ENCODE data around the gene CCDC74A.
"Not testable (repeated sequence)": the region's sequence is repeated elsewhere in the genome, so short reads cannot be mapped to it uniquely, and the experiment has no call there.

Gene CCDC74A

DNA sequence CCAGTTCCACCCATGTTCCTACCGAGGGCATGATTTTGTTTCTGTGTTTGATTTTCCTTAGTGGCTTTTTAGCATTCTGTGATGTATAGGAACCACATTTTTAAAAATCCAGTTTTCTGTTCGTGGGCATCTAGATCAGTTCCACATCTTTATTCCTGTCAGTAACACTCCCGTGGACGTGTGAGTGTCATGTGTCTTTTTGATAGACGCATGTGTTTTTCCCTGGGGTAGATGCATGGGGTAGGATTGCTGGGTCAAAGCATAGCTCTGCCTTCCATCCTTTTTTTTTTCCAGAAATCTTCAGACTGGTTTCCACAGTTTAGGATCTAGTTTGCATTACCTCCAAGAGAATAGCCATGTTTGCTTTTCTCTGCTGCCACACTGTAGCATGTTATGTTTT lies 38.7 kb downstream of the CCDC74A start:
- no peak for DNase-seq (ENCODE audit: low read depth)

DNA sequence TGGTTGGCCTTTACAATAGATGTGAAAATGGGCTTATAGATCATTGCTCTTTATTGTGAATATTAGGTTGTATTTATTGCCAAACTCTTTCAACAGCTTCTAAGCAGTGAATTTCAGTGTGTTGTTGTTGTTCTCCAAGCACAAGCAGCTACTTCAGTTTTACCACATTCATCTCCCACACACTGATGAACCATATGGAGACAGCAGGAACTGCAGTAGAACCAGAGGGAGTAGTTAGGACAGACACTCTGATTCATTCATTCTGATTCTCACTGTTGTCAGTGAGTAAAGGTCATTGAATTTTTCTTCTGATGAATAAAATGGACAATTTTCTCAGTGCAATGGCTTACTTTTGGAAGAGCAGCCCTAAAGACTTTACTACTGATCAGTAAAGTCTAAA lies 40.2 kb downstream of the CCDC74A start:
- no peak for DNase-seq (ENCODE audit: low read depth)

DNA sequence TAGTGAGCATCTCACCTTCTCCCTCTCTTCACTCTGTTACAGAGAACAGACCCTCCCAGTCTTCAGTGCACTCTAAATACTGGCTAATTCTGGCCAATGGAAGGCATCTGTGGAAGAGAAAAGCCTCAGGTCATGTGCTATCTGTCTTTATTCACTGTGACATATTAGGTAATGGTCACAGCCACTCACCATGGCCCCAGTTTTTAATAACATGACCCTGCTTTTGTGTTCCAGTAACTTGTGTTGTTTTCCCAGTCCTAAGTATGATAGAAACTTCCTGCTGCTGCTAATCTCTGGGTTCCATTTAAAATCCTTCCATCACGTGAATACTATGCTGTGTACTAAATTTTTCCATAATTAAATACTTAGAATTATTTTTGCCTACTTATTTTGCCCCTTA lies 40.7 kb downstream of the CCDC74A start:
- not testable (repeated sequence) for DNase-seq (ENCODE audit: low read depth)

DNA sequence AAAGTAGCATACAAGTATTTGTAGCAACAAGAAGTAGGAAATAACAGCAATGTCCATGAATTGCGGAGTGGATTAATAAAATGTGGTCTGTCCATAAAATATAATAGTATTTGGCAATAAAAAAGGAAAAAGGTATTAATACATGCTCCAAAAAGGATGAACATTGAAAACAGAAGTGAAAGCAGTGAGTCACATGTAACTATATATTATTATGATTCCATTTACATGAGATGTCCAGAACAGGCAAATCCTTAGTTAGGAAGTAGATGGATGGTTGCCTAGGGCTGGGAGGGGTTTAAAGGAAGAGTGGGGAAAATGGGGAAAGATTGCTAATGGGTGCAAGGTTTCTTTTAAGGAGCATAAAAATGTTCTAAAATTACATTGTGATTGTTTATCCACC lies 44.5 kb downstream of the CCDC74A start:
- DNase-seq (ENCODE audit: low read depth), result no peak

DNA sequence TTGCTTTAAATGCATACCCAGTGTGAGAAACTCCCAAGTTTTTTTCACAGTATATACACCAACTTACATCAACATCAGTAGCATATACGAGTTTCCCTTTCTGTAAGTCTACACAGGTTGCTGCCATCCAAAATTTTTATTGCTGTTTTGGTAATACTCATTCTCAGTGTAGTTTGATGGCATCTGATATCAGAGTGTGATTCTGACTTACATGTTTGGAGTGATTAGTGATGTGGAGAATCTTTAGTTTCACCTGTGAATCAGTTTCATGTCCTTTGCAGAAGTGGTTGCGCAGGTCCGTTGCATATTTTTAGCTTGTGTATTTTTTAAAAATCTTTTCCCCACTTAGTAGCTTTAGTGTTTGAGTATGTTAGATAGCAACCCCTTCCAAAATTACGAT lies 50.1 kb downstream of the CCDC74A start:
- no peak for DNase-seq (ENCODE audit: low read depth)

DNA sequence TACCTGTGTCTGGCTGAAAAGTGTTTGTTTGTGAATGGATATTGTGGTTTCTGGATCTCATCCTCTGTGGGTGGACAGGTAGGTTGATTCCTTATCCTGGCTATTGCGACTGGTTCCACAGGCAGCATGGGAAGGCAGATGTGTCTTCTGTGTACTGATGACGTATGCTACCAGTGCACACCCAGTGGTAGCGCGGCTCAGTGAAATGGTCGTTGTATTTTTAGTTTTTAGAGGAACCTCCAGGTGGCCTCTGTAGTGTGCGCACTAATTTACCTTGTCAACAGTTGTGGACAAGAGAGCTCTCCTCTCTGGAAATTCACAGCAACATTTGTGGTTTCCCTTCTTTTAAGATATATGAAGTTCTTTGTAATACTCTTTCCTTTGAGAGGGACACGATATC lies 52.5 kb downstream of the CCDC74A start:
- DNase-seq (ENCODE audit: low read depth), result no peak
